ENCODE data around the gene TSPAN13. TPM values are rescaled to one million over a fixed set of nuclear protein-coding genes. Genes with fewer than 3 reads are reported as not detected.

The TSPAN13 gene
- total RNA-seq, result 33.0 and 44.6 TPM in 2 replicates

GRCh38 chr7:16753102-16753931, at the start of gene TSPAN13:
Gene TSPAN13 (plus strand): TSS chr7:16753755. CDS start chr7:16753968, 213 bp downstream.

GRCh38 chr7:16804674-16805439, 51.3 kb downstream of the TSPAN13 start, which contains the start of gene AGR2:
Gene AGR2 (minus strand): TSS chr7:16804999. CDS start chr7:16801796, 3,203 bp downstream.

Other genes starting within 250 kb of the TSPAN13 start
- gene LRRC72, start 226.9 kb upstream of the TSPAN13 start, total RNA-seq, result not detected in 2 replicates
- gene ANKMY2, start 108.0 kb upstream of the TSPAN13 start, total RNA-seq, result 8.6 and 12.8 TPM in 2 replicates
- 87.7 and 101 TPM in 2 replicates for gene BZW2, start 107.6 kb upstream of the TSPAN13 start, total RNA-seq
- 5.2 TPM in 1 of 2 replicates, not detected in the other for gene AGR2, start 51.2 kb downstream of the TSPAN13 start, total RNA-seq
- gene AGR3, start 128.2 kb downstream of the TSPAN13 start, total RNA-seq, result not detected in 2 replicates

Data from epithelial cell of alveolus of lung (primary cell).